Skin of body (tissue), 3 donors: ENCODE results near the gene EPM2AIP1. TPM values are rescaled to one million over a fixed set of nuclear protein-coding genes. Genes with fewer than 3 reads are reported as not detected.
A peak's percentile ranks its signal among the peaks of the same experiment; 100 is the strongest.
"Not testable (repeated sequence)": the region's sequence is repeated elsewhere in the genome, so short reads cannot be mapped to it uniquely, and the experiment has no call there.

ENCODE experiments used
- DNase-seq: peaks from one replicate; lab custom pipeline; 2025; lab: John Stamatoyannopoulos, UW
- small RNA-seq: library from RNA; depleted of rRNA; stranded (forward); fragments of <200 nt; gene quantifications from one replicate; pipeline ENCODE3, GENCODE V24; 2014; ENCODE audit warnings: low replicate concordance
- total RNA-seq: library from RNA; depleted of rRNA; stranded (reverse); fragments of >200 nt; gene quantifications from one replicate; pipeline ENCODE4 v1.2.3, GENCODE V29; 2014

The EPM2AIP1 gene
- total RNA-seq, 1 donor from 2014 or later: 27.5 TPM

GRCh38 chr3:36954452-36955134 lies 38.3 kb downstream of the EPM2AIP1 start:
- DNase-seq: no peak

DNA sequence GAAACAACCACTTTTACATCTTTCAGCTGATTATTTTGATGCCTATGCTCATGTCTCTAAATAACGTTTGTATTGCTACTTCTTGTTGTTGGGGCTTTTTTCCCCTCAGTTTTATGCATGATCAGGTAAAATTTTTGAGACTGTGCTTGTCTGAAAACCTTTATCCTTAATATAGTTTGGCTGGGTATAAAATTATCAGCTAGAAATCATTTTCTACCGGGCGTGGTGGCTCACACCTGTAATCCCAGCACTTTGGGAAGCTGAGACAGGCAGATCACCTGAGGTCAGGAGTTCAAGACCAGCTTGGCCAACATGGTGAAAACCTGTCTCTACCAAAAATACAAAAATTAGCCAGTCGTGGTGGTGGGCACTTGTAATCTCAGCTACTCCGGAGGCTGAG lies 45.1 kb downstream of the EPM2AIP1 start:
- not testable (repeated sequence) for DNase-seq

- no peak for DNase-seq
Measured at GRCh38 chr3:36945333-36945980, 47.5 kb downstream of the EPM2AIP1 start.

- peak; percentile 34 for DNase-seq
Measured at GRCh38 chr3:36944641-36945270, 48.2 kb downstream of the EPM2AIP1 start, which contains the start of gene TRANK1. TRANK1 (minus strand) TSS chr3:36945054; CDS start chr3:36944809, 245 bp downstream.

- peak; percentile 37 for DNase-seq
Measured at GRCh38 chr3:36944012-36944640, 48.8 kb downstream of the EPM2AIP1 start.

DNA sequence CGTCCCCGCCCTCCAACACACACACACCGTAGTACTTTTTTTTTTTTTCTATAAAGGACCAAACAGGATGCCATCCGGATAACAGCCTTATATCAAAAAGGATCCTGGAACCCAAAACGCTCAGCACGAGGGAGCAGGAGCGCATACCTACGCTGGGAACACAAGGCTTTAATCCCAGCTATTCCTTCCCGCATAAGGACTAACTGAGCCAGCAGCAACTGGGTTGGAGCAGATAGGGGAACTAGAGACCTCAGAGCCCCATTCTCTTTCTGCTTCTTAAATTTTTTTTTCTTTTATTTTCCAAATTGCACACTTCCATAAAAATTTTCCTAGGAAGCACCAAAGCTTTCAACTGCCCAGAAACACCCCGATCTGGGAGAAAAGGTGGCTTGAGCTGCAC lies 49.3 kb downstream of the EPM2AIP1 start:
- DNase-seq: no peak

- DNase-seq: no peak
Measured at GRCh38 chr3:36942638-36943248, 50.2 kb downstream of the EPM2AIP1 start.

- DNase-seq: no peak
Measured at GRCh38 chr3:36941658-36942057, 51.3 kb downstream of the EPM2AIP1 start.

DNA sequence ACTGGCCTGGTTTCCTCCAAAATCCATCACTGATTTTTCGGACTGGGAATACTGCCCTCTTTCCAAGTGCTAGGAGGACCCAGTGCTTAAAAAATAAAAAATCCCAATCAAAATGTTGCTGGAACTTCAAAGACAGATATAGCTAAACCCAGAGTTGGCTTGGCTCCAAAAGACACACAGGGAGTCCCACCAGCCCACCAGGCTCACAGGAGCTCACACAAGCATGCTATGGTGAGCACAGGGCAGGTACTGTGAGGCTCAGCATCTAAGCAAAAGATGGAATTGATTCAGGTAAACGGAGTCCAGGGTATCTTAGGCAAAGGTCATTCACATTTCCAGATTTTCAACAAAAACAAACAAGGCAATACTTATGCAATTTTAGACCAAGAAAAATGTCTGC lies 51.8 kb downstream of the EPM2AIP1 start:
- no peak for DNase-seq

- DNase-seq: no peak
Measured at GRCh38 chr3:36937492-36937891, 55.4 kb downstream of the EPM2AIP1 start.

Small RNA genes within 50 kb of the gene (small RNA-seq; reads per million reads assigned to genes)
- gene RNU6ATAC4P: not detected

Other genes with a start within 250 kb of the EPM2AIP1 start
- 1.1 TPM for gene DCLK3, start 228.6 kb downstream of the EPM2AIP1 start, total RNA-seq
- 7.9 TPM for gene TRANK1, start 48.1 kb downstream of the EPM2AIP1 start, total RNA-seq
- 50.9 TPM for gene MLH1, start 387 bp upstream of the EPM2AIP1 start, total RNA-seq
- 64.4 TPM for gene LRRFIP2, start 181.5 kb upstream of the EPM2AIP1 start, total RNA-seq